Astrocyte (in vitro differentiated cells and primary cell): ENCODE measurements around the gene SHC3. TPM values are rescaled to one million over a fixed set of nuclear protein-coding genes. Genes with fewer than 3 reads are reported as not detected.

Experiments
- DNase-seq: peaks from one replicate; pipeline ENCODE4 v3.0.0-alpha.2; 2010; ENCODE audit warnings: low read depth
- FAIRE-seq: peaks from 2 replicates; lab custom pipeline; 2011; peaks lifted over from hg19 to GRCh38; lab: Jason Lieb, UNC
- H2AFZ ChIP-seq: 2 replicates; pipeline ENCODE4 v1.6.0; 2012; ENCODE audit warnings: low read depth, low read length, inconsistent platforms
- H3K27ac ChIP-seq: 2 replicates; pipeline ENCODE4 v1.5.1; 2011; ENCODE audit warnings: low read depth, low read length, inconsistent platforms
- H3K27me3 ChIP-seq: 2 replicates; pipeline ENCODE4 v1.6.0; 2011; ENCODE audit warnings: low read length, inconsistent platforms; ENCODE audit not compliant: insufficient read depth
- H3K36me3 ChIP-seq: 2 replicates; pipeline ENCODE4 v1.5.1; 2011; ENCODE audit warnings: low read length, inconsistent platforms; ENCODE audit not compliant: insufficient read depth
- H3K4me1 ChIP-seq: 2 replicates; pipeline ENCODE4 v1.5.1; 2011; ENCODE audit warnings: low read length, inconsistent platforms; ENCODE audit not compliant: insufficient read depth
- H3K4me2 ChIP-seq: 2 replicates; pipeline ENCODE4 v1.6.0; 2012; ENCODE audit warnings: low read length, inconsistent platforms
- H3K4me3 ChIP-seq: 2 replicates; pipeline ENCODE4 v1.5.1; 2011; ENCODE audit warnings: low read depth, mild to moderate bottlenecking, low read length, inconsistent platforms; ENCODE audit not compliant: insufficient read depth
- H3K79me2 ChIP-seq: 2 replicates; pipeline ENCODE4 v1.6.0; 2012; ENCODE audit warnings: mild to moderate bottlenecking, low read length, inconsistent platforms; ENCODE audit not compliant: insufficient read depth
- H3K9ac ChIP-seq: 2 replicates; pipeline ENCODE4 v1.6.0; 2012; ENCODE audit warnings: mild to moderate bottlenecking, low read length, inconsistent platforms
- H3K9me3 ChIP-seq: 2 replicates; pipeline ENCODE4 v1.5.1; 2012; ENCODE audit warnings: low read depth, mild to moderate bottlenecking, low read length, inconsistent platforms; ENCODE audit not compliant: insufficient read depth
- H4K20me1 ChIP-seq: 2 replicates; pipeline ENCODE4 v1.6.0; 2012; ENCODE audit warnings: low read length, inconsistent platforms; ENCODE audit not compliant: insufficient read depth
- H3K27ac Mint-ChIP-seq: one replicate; pipeline ENCODE4 v1.8.0; 2021; ENCODE audit warnings: mild to moderate bottlenecking, mixed read lengths; ENCODE audit not compliant: unreplicated experiment
- H3K27me3 Mint-ChIP-seq: one replicate; pipeline ENCODE4 v1.8.0; 2021; ENCODE audit warnings: low read depth, mixed read lengths; ENCODE audit not compliant: unreplicated experiment
- H3K36me3 Mint-ChIP-seq: one replicate; pipeline ENCODE4 v1.8.0; 2021; ENCODE audit warnings: low read depth, mixed read lengths; ENCODE audit not compliant: unreplicated experiment
- H3K4me1 Mint-ChIP-seq: one replicate; pipeline ENCODE4 v1.8.0; 2021; ENCODE audit warnings: low read depth, mixed read lengths; ENCODE audit not compliant: unreplicated experiment
- H3K4me3 Mint-ChIP-seq: one replicate; pipeline ENCODE4 v1.8.0; 2021; ENCODE audit warnings: mild to moderate bottlenecking, moderate library complexity, mixed read lengths; ENCODE audit not compliant: unreplicated experiment
- H3K9me3 Mint-ChIP-seq: one replicate; pipeline ENCODE4 v1.8.0; 2021; ENCODE audit warnings: mild to moderate bottlenecking, mixed read lengths; ENCODE audit not compliant: unreplicated experiment
- EZH2 ChIP-seq: IDR thresholded peaks from 2 replicates; pipeline ENCODE4 v1.6.1; 2012; ENCODE audit warnings: mild to moderate bottlenecking, low read length, inconsistent platforms; ENCODE audit not compliant: insufficient read depth
- total RNA-seq: library from RNA; stranded (reverse); gene quantifications from 2 replicates; pipeline ENCODE4 v1.2.1, GENCODE V29; 2021
- TF ChIP-seq, protein P1 (sequence below): IDR thresholded peaks from 2 replicates; pipeline ENCODE4 v1.5.1; 2011; ENCODE audit warnings: low read depth, mild to moderate bottlenecking, inconsistent platforms, low read length, moderate library complexity; ENCODE audit not compliant: insufficient read depth

SHC3 gene
- total RNA-seq, 1 donor from 2014 or later = 4.6 TPM

DNA sequence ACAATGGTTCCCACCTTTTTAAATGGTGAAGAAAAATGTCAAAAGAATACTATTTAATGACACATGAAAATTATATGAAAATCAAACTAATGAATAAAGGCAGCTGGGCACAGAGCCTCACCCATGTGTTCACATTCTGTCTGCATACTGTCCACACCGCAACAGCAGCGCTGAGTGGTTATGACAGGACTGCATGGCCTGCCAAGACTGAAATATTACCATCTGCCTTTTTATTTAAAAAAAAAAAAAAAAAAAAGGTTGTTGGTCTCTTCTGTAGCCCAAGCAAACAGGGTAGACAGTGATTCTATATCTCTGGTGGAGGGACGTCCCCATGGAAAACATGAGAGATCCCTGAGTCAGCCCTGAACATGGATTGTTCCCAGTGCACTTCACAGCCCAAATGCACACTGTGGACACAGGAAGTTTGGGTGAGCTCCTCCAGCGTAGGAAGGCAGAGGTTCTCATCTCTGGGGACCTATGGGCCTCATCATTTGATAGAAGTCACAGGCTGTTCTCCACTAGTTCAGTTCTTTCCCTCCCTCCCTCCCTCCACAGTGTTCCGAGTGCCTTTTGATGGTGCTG, 44.9 kb upstream of the SHC3 start:
- no peaks in the 10 kb centered on the region for H3K9me3 ChIP-seq
- no peak for FAIRE-seq
- H2AFZ ChIP-seq = no peak overlapping the region
- no peak overlapping the region for H3K9ac ChIP-seq
- Mint-ChIP-seq H3K4me1 (peaks cover 6% of the 10 kb centered on the region), H3K36me3 (no peaks in the 10 kb centered on the region), H3K27ac (no peak overlapping the region), H3K4me3 (no peak overlapping the region), H3K27me3 (peaks cover 16% of the 10 kb centered on the region), H3K9me3 (peaks cover 5% of the 10 kb centered on the region)
- no peaks in the 10 kb centered on the region for H3K36me3 ChIP-seq
- no peak overlapping the region for H3K4me3 ChIP-seq
- no peaks in the 10 kb centered on the region for H3K27me3 ChIP-seq
- no peak for TF ChIP-seq EZH2
- TF ChIP-seq, protein P1, sequence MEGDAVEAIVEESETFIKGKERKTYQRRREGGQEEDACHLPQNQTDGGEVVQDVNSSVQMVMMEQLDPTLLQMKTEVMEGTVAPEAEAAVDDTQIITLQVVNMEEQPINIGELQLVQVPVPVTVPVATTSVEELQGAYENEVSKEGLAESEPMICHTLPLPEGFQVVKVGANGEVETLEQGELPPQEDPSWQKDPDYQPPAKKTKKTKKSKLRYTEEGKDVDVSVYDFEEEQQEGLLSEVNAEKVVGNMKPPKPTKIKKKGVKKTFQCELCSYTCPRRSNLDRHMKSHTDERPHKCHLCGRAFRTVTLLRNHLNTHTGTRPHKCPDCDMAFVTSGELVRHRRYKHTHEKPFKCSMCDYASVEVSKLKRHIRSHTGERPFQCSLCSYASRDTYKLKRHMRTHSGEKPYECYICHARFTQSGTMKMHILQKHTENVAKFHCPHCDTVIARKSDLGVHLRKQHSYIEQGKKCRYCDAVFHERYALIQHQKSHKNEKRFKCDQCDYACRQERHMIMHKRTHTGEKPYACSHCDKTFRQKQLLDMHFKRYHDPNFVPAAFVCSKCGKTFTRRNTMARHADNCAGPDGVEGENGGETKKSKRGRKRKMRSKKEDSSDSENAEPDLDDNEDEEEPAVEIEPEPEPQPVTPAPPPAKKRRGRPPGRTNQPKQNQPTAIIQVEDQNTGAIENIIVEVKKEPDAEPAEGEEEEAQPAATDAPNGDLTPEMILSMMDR = no peak
- no peak for DNase-seq
- no peaks in the 10 kb centered on the region for H3K79me2 ChIP-seq
- H4K20me1 ChIP-seq = no peaks in the 10 kb centered on the region
- H3K4me2 ChIP-seq = no peak overlapping the region
- H3K4me1 ChIP-seq = no peaks in the 10 kb centered on the region
- no peak overlapping the region for H3K27ac ChIP-seq

DNA sequence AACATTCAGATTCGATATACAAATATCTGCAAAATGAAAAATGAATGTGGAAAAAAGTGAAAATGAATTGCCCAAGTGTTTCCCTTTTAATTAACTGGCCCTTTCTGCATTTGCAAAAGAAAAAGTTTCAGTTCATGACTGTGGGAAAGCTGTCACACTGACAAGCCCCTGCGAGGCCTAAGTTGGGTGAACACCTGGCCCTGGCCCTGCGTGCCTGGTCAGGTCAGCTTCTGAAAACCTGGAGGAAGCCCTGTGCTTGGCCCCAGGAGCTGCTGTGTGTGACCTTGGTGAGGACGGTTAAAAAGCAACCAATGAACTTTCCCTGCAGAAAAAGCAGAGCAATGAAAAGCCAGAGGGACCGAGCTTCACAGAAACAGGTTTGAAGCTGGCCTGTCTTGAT, 41.0 kb upstream of the SHC3 start:
- H3K27ac Mint-ChIP-seq = no peak overlapping the region

More for the DNA sequence above, 41.0 kb upstream of the SHC3 start:
- Histone ChIP-seq H2AFZ (no peak overlapping the region), H3K79me2 (no peaks in the 10 kb centered on the region), H3K9me3 (no peaks in the 10 kb centered on the region), H3K27ac (no peak overlapping the region), H3K9ac (no peak overlapping the region), H3K4me3 (no peak overlapping the region), H3K36me3 (no peaks in the 10 kb centered on the region), H3K4me2 (no peak overlapping the region), H3K4me1 (no peaks in the 10 kb centered on the region), H3K27me3 (no peaks in the 10 kb centered on the region), H4K20me1 (no peaks in the 10 kb centered on the region)
- Mint-ChIP-seq H3K27me3 (peaks cover 9% of the 10 kb centered on the region), H3K36me3 (no peaks in the 10 kb centered on the region), H3K4me1 (no peaks in the 10 kb centered on the region), H3K9me3 (peaks cover 6% of the 10 kb centered on the region), H3K4me3 (no peak overlapping the region)
- no peak for TF ChIP-seq EZH2
- TF ChIP-seq, protein P1 = no peak
- DNase-seq = no peak
- no peak for FAIRE-seq
